ENCODE results near the gene ZNF311.

DNA sequence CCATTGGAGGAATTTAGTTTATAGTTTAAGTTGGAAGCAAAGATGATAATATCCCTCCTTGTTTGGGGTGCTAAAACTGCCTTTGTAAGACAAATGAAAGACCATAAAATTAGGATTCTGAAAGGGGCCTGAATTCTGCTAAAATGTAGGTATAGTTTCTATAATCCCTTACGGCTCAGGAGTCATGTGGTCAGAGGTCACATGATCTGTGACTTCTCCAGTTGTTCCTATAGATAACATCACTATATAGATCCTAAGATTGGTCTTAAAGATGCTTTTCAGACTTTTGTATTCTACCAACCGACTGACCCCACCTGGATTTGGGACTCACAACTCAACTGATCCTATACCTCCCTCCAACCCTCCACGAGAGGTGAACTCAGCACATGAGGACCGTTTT is 36.6 kb downstream of the ZNF311 start:
- TF ChIP-seq CTCF (conservative IDR thresholded peaks at IDR 0.05) (no peak), ZFX (IDR thresholded peaks at IDR 0.05) (no peak)

Data from C4-2B (cell line).